Measurements from ENCODE around the gene ARHGEF4.

ARHGEF4 gene

GRCh38 chr2:131030478-131030971, 193.8 kb downstream of the ARHGEF4 start:
- ChIA-PET CTCF (no interaction called here), POLR2A (no interaction called here)
- DNase-seq (ENCODE audit: extremely low spot score): no peak
- no peak for TF ChIP-seq CTCF (IDR thresholded peaks at IDR 0.05; ENCODE audit: control extremely low read depth, extremely low read depth, low read depth, missing control alignments)

- no peak for TF ChIP-seq CTCF (IDR thresholded peaks at IDR 0.05; ENCODE audit: control extremely low read depth, extremely low read depth, low read depth, missing control alignments)
- ChIA-PET POLR2A (no interaction called here), CTCF (no interaction called here)
- DNase-seq (ENCODE audit: extremely low spot score): no peak
These were observed 194.7 kb downstream of the ARHGEF4 start for GRCh38 chr2:131031431-131031841.

GRCh38 chr2:131031875-131032274, 195.2 kb downstream of the ARHGEF4 start:
- no peak for TF ChIP-seq CTCF (IDR thresholded peaks at IDR 0.05; ENCODE audit: control extremely low read depth, extremely low read depth, low read depth, missing control alignments)
- CTCF ChIA-PET: interaction anchor here (0.7 kb wide), 1 partner anchor 234 kb away, joined by 3 read pairs; no protein-coding TSS in a partner anchor
- POLR2A ChIA-PET: no interaction called here
- DNase-seq (ENCODE audit: extremely low spot score): no peak

- TF ChIP-seq CTCF (IDR thresholded peaks at IDR 0.05; ENCODE audit: control extremely low read depth, extremely low read depth, low read depth, missing control alignments): no peak
- ChIA-PET CTCF (interaction anchor here (0.7 kb wide), 1 partner anchor 235 kb away, joined by 3 read pairs; no protein-coding TSS in a partner anchor), POLR2A (no interaction called here)
- DNase-seq (ENCODE audit: extremely low spot score): no peak
These were observed 195.7 kb downstream of the ARHGEF4 start for GRCh38 chr2:131032393-131032836.

GRCh38 chr2:131033786-131034121, 197.0 kb downstream of the ARHGEF4 start:
- ChIA-PET CTCF (no interaction called here), POLR2A (no interaction called here)
- DNase-seq (ENCODE audit: extremely low spot score): no peak
- no peak for TF ChIP-seq CTCF (IDR thresholded peaks at IDR 0.05; ENCODE audit: control extremely low read depth, extremely low read depth, low read depth, missing control alignments)

- ChIA-PET POLR2A (no interaction called here), CTCF (no interaction called here)
- TF ChIP-seq CTCF (IDR thresholded peaks at IDR 0.05; ENCODE audit: control extremely low read depth, extremely low read depth, low read depth, missing control alignments): no peak
- DNase-seq (ENCODE audit: extremely low spot score): no peak
These were observed 197.7 kb downstream of the ARHGEF4 start for GRCh38 chr2:131034122-131035051.
